Naive B cell (primary cell): ENCODE results near the gene CRKL. TPM values are rescaled to one million over a fixed set of nuclear protein-coding genes. Genes with fewer than 3 reads are reported as not detected.
A peak's percentile ranks its signal among the peaks of the same experiment; 100 is the strongest.

ENCODE experiments used
- ATAC-seq, 2 donors: fragments of 150-1000 bp; cut with Tn5 transposase; 2 replicates each; pipeline ENCODE4 v1.10.0; 2021; ENCODE audit warnings: low read depth in 2 of 2, mild to moderate bottlenecking in 2 of 2, moderate library complexity in 2 of 2
- DNase-seq: peaks from one replicate; pipeline ENCODE4 v3.0.0; 2022
- H3K27ac Mint-ChIP-seq, 6 donors: one replicate each; pipeline ENCODE4 v1.8.0; 2020 to 2022; ENCODE audit warnings: mild to moderate bottlenecking in 6 of 6, mixed read lengths in 6 of 6, moderate library complexity in 5 of 6, inconsistent platforms in 2 of 6
- H3K27me3 Mint-ChIP-seq, 3 donors: one replicate each; pipeline ENCODE4 v1.8.0; 2021 to 2022; ENCODE audit warnings: mixed read lengths in 3 of 3, mild to moderate bottlenecking in 1 of 3
- H3K36me3 Mint-ChIP-seq, 2 donors: one replicate each; pipeline ENCODE4 v1.8.0; 2020 to 2022; ENCODE audit warnings: mixed read lengths in 2 of 2, inconsistent platforms in 1 of 2, mild to moderate bottlenecking in 1 of 2
- H3K4me1 Mint-ChIP-seq, 3 donors: one replicate each; pipeline ENCODE4 v1.8.0; 2020 to 2022; ENCODE audit warnings: mixed read lengths in 3 of 3, inconsistent platforms in 1 of 3, mild to moderate bottlenecking in 1 of 3, moderate library complexity in 1 of 3
- H3K4me3 Mint-ChIP-seq, 8 donors: one replicate each; pipeline ENCODE4 v1.8.0; 2020 to 2022; ENCODE audit warnings: mild to moderate bottlenecking in 8 of 8, mixed read lengths in 8 of 8, moderate library complexity in 8 of 8, inconsistent platforms in 2 of 8
- H3K9me3 Mint-ChIP-seq, 7 donors: one replicate each; pipeline ENCODE4 v1.8.0; 2020 to 2022; ENCODE audit warnings: mixed read lengths in 7 of 7, mild to moderate bottlenecking in 5 of 7, inconsistent platforms in 2 of 7, moderate library complexity in 1 of 7
- polyA plus RNA-seq, 6 donors: library from polyadenylated mRNA; unstranded; fragments of 300-500 nt; fragmentation: Illumina TruSeq; gene quantifications; one replicate each; pipeline ENCODE4 v1.2.3, GENCODE V29; 2021; ENCODE audit warnings: low read depth in 6 of 6

The CRKL gene
- polyA plus RNA-seq, 6 donors from 2014 or later, result 42.6 to 60.7 (median 50.0) TPM

DNA sequence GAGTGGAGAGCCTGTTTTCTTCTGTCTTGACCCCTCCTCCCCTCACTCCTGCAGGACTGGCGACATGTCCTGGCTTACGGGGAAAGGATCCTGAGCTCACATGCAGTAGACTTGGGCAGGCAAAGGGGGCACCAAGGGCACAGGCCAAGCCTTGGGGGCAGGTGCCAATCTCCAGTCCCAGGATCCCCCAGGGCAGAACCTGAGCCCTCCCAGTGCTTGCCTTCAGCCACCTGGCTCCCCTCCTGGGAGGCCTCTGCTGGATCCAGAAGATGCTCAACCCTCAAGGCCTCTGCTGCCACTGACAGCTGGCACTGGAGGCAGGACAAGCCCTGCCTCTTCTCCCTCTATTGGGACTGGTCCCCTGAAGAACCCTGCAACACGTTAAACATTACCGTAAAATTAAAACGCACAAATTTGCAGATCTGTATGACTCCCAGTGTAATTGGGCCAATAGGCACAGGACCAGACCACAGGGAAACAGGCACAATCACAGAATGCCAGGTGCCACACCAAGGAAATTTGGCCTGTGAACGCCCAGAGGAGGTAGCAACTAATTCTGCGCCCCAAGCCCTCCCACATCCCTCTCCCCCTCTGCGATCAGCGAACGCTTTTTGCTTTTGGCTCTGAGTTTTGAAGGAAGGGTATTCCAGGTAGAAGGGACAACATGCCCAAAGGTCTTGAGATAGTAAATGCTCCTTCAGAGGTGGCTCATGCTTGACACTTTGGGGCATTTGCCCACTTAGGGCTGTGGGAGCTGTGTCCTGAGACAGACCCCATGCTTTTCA lies 63.9 kb downstream of the CRKL start:
- peaks cover 0 to 4% (median 0%) of the 10 kb centered on the region in 7 donors for H3K9me3 Mint-ChIP-seq
- ATAC-seq (no peak), DNase-seq (no peak)
- H3K36me3 Mint-ChIP-seq, result no peaks in the 10 kb centered on the region
- peaks cover 34 to 46% (median 40%) of the 10 kb centered on the region in 3 donors for H3K4me1 Mint-ChIP-seq
- peak overlapping the region; percentile 86 to 96 (median 94) for H3K4me3 Mint-ChIP-seq
- H3K27ac Mint-ChIP-seq, result peak overlapping the region; percentile 79 to 95 (median 90)
- peaks cover 0 to 28% (median 1%) of the 10 kb centered on the region in 3 donors for H3K27me3 Mint-ChIP-seq

DNA sequence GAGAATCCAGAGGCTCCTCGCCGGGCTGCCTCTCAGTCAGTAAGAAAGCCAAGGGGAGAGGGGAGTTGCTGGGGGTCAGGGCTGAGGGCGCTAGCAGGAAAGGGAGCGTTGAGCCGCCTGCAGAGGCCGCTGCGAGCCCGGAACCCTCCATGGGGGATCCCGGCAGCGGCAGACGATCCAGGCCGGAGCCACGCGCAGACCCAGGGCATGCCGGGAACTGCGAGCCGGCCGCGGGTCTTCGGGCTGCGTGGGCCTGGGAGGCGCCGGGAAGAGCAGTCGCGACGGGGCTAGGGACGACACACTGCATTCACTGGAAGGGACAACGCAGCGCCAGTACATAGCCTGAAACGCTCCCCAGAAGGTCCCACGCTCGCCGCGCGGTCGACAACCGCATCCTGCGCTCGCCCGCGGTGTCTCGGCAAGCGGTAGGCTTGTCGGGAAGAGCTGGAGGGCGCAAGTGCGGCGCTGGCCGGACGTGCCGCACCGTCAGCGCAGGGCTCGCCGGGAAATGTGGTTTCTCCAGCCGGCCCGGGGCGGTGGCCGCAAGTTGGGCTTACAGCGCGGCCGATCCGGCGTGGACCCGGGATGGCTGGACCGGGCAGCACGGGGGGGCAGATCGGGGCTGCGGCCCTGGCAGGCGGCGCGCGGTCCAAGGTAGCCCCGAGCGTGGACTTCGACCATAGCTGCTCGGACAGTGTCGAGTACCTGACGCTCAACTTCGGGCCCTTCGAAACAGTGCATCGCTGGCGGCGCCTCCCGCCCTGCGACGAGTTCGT lies 64.8 kb downstream of the CRKL start, which contains the start of gene LZTR1:
TSS of gene LZTR1 (plus strand) at position 511 of the 776 bp plus-strand sequence. CDS start at position 586, 75 bp downstream.
- Mint-ChIP-seq H3K27me3 (peaks cover 0 to 23% (median 0%) of the 10 kb centered on the region in 3 donors), H3K27ac (peak within 1 kb of the TSS; percentile 79 to 98 (median 90)), H3K9me3 (peaks cover 0 to 4% (median 0%) of the 10 kb centered on the region in 7 donors), H3K4me3 (peak within 1 kb of the TSS; percentile 86 to 96 (median 94)), H3K36me3 (peaks cover 0 to 5% of the 10 kb centered on the region in 2 donors), H3K4me1 (peaks cover 38 to 46% (median 40%) of the 10 kb centered on the region in 3 donors)
- peak; percentile 73 to 78 for ATAC-seq
- DNase-seq, result peak; percentile 71

DNA sequence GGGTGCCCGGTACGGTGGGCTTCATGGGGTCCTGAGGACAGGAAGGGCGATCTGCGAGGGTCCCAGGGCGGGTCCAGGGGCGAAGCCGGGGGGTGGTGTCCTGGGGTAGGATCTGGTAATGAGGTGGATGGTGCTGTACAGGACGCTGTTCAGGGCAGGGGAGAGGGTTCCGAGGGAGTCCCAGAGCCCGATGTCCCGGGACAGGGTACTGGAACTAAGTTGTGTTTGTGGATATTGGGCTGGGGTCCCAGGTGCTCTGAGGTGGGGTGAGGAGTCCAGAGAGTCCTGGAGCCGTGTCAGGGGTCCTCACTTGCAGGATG lies 65.3 kb downstream of the CRKL start:
- Mint-ChIP-seq H3K4me1 (peaks cover 38 to 46% (median 40%) of the 10 kb centered on the region in 3 donors), H3K4me3 (peak overlapping the region; percentile 86 to 96 (median 94)), H3K36me3 (peaks cover 0 to 5% of the 10 kb centered on the region in 2 donors), H3K27me3 (peaks cover 0 to 17% (median 0%) of the 10 kb centered on the region in 3 donors), H3K9me3 (peaks cover 0 to 4% (median 0%) of the 10 kb centered on the region in 7 donors), H3K27ac (peak overlapping the region; percentile 63 to 98 (median 80))
- no peak for ATAC-seq
- no peak for DNase-seq

DNA sequence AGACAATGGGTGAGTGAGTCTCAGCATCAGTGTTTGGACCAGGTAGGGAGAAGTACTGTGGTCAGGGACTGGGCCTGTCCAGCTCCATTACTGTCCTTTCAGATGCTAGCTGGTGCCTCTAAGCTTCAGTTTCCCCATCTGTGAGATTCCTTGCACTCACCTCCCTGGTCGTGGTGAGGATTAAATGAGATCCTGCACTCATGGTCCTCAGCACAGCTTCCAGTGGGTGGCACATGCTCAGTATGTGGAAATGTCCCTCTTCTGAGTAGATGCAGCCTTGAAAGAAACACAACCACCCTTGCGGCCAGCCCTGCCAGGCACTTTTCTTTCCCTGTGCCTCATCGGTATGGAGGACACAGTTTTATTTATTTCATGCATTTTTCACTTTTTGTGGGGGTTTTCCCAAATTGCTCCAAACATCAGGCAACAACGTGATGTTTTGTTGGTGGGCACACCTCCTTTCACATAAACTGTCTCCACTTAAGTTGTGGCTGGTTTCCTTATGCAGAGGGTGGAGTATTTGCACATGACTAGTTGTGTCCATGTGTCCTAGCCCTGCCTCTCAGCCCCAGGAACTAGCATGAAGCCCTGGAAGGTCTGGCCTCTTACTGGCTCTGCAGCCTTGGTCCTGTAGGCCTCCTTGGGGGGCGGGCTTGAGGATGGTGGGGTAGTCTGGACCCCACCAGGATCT lies 66.0 kb downstream of the CRKL start:
- Mint-ChIP-seq H3K27ac (peak overlapping the region in 1 of 6 donors; percentile 79), H3K9me3 (peaks cover 0 to 4% (median 0%) of the 10 kb centered on the region in 7 donors), H3K36me3 (peaks cover 0 to 5% of the 10 kb centered on the region in 2 donors), H3K27me3 (peaks cover 0 to 14% (median 0%) of the 10 kb centered on the region in 3 donors), H3K4me1 (peaks cover 38 to 46% (median 40%) of the 10 kb centered on the region in 3 donors), H3K4me3 (peak overlapping the region; percentile 86 to 96 (median 94))
- no peak for ATAC-seq
- DNase-seq, result no peak

DNA sequence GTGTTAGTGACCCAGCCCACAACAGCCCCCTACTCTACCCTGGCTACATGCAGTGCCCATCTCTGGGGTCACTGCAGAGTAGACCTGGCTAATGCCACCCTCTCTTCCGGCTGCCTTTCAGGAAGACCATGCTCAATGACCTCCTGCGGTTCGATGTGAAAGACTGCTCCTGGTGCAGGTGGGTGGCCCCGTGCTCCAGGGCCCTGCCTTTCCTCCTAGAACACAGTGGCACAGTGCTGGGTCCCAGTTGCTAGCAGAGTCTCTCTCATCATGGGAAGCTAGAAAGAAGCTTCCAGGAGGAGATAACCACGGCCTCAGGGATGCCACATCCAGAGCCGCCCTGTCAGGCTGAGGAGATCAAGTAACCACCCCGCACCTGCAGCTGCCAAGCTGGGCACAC lies 68.5 kb downstream of the CRKL start:
- Mint-ChIP-seq H3K4me1 (peaks cover 24 to 28% (median 26%) of the 10 kb centered on the region in 3 donors), H3K27ac (no peak overlapping the region)

DNA sequence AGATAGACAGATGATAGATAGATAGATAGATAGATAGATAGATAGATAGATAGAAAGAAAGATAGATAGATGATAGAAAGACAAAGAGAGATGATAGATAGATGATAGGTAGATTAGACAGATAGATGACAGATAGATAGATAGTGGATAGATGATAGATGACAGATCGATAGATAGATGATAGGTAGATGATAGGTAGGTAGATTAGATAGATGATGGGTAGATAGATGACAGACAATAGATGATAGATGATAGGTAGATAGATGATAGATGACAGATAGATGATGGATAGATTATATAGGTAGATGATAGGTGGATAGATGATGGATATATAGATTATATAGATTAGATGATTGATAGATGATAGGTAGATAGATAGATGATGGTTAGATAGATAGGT lies 69.2 kb downstream of the CRKL start:
- Mint-ChIP-seq H3K27me3 (no peaks in the 10 kb centered on the region), H3K9me3 (no peaks in the 10 kb centered on the region), H3K27ac (no peak overlapping the region), H3K36me3 (peaks cover 0 to 5% of the 10 kb centered on the region in 2 donors), H3K4me1 (peaks cover 18 to 22% (median 20%) of the 10 kb centered on the region in 3 donors), H3K4me3 (no peak overlapping the region)
- ATAC-seq (no peak), DNase-seq (no peak)

More for the DNA sequence above, 68.5 kb downstream of the CRKL start:
- no peak for DNase-seq
- no peak for ATAC-seq
- H3K4me3 Mint-ChIP-seq, result no peak overlapping the region
- H3K36me3 Mint-ChIP-seq, result peaks cover 0 to 5% of the 10 kb centered on the region in 2 donors
- no peaks in the 10 kb centered on the region for H3K9me3 Mint-ChIP-seq
- H3K27me3 Mint-ChIP-seq, result no peaks in the 10 kb centered on the region

DNA sequence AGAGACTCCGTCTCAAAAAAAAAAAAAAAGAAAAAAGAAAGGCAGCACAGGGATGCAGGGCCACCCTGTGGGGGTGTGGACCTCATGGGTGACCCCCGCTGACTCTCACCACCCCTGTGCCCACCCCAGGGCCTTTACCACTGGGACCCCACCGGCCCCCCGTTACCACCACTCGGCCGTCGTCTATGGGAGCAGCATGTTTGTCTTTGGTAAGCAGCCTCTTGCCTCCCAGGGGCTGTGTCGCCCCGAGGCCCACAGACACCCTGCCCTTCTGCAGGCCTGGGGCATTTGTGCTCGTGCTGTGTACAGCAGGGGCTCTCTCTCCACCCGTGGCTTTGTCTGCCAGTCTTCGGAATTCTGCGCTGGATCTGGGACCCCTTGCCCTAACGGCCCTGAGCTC lies 70.2 kb downstream of the CRKL start:
- Mint-ChIP-seq H3K36me3 (peaks cover 0 to 5% of the 10 kb centered on the region in 2 donors), H3K4me1 (peaks cover 15 to 16% (median 15%) of the 10 kb centered on the region in 3 donors), H3K9me3 (no peaks in the 10 kb centered on the region), H3K27ac (no peak overlapping the region), H3K27me3 (no peaks in the 10 kb centered on the region), H3K4me3 (no peak overlapping the region)
- DNase-seq (no peak), ATAC-seq (no peak)

DNA sequence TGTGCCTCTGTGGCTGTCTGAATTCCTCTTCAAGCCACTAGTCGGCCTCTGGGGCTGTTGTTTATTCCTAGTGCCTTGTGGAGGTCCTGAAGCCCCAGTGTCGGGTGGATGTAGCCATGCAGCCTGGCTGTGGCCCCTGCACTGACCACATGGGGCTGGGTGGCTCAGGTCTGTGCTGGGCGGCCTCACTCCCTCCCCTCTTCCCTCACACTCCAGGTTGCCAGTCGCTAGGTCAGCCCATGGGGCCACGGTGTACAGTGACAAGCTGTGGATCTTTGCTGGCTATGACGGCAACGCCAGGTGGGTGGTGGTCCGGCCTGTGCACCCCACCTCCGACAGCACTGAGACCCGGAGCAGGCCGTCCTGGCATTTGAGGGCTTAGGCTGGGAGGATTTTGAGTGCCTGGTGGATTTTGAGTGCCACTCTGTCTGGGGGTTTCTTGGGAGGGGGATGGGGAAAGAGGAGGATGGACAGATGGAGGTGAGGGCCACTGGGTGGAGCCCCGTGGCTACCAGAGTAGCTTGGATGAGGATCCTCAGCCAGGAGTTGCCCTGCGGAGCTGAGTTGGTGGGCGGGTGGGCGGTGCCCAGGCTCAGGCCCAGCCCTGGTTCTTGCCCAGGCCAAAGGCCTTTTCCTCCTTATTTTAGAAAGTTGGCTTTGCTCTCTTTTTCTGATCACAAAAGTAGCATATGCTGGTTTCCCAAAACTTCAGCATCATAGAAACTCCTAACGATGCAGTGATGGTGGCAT lies 71.5 kb downstream of the CRKL start:
- Mint-ChIP-seq H3K9me3 (no peaks in the 10 kb centered on the region), H3K36me3 (peaks cover 0 to 5% of the 10 kb centered on the region in 2 donors), H3K4me3 (no peak overlapping the region), H3K4me1 (peaks cover 3 to 7% (median 5%) of the 10 kb centered on the region in 3 donors), H3K27me3 (no peaks in the 10 kb centered on the region), H3K27ac (no peak overlapping the region)
- ATAC-seq (no peak), DNase-seq (no peak)

DNA sequence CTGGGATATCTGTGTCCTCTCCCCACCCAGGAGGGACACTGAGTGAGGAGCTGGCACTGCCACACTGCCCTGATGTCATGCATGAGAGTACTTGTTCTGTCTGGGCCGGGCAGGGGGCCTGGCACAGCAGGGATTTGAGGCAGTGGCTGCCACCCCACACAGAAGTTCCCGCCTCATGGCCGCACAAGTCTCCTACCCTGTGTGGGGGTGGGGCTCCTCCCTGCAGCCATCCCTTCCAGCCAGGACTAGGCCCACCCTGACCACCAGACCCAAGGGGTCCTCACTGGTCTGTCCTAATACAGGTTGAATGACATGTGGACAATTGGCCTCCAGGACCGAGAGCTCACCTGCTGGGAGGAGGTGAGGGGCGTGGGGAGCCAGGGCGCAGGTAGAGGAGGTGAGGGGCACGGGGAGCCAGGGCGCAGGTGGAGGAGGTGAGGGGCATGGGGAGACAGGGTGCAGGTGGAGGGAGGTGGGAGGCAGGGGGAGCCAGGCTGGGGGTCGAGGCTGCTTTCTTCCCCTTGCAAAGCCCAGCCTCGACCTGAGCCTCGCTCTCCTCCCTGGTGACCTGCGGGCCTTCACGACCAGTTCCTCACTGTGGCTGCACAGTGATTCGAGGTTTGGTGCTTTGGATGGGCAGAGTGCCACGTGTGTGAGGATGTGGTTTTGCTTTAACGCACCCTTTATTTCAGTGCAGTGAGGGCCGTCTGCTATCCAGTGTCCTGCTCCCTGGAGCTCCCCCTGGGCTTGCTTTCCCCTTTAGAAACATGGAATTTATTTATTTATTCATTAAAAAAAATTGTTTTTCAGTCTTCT lies 72.3 kb downstream of the CRKL start:
- ATAC-seq (no peak), DNase-seq (no peak)
- Mint-ChIP-seq H3K36me3 (peaks cover 0 to 5% of the 10 kb centered on the region in 2 donors), H3K27me3 (no peaks in the 10 kb centered on the region), H3K4me1 (peaks cover 0 to 4% (median 0%) of the 10 kb centered on the region in 3 donors), H3K27ac (no peak overlapping the region), H3K9me3 (no peaks in the 10 kb centered on the region), H3K4me3 (no peak overlapping the region)

DNA sequence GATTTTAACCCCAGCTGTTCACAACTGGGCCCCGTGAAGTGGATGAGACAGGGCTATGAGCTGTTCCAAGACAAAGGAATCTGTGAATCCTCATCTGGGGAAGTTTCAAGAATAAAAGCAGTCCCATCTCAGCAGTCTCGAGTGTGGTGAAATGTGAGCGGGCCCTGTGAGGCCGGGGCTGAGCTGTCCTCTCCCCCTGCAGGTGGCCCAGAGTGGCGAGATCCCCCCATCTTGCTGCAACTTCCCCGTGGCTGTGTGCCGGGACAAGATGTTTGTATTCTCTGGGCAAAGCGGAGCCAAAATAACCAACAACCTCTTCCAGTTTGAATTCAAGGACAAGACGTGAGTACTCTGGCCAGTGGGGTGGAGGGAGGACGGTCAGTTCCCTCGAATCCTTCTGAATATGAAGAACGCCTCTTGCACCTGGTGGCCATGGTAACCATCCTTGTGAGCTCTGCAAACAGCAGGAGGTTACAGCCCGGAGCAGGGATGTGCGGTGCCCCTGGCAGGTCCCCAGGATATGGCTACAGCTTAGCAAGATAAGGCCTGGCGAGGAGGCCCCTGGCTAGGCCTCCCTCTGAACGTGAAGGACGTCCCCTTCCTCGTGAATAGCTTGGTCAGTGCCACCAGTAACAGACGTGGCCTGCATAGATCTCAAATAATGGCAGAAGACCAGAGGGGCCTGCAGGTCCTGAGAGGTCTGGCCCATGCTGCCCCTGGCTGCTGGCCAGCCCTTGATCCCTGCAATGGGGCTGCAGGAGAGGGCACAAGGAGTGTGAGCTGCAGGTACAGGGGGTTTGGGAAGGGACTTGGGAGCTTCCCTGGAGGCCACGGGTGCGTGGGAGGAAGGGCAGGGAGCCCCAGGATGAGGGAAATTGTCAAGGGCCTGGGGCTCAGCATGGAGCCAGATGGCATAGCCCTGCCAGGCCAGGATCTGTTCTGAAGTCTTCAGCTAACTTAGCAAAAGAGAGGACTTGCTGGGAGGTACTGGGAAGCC lies 73.3 kb downstream of the CRKL start:
- H3K36me3 Mint-ChIP-seq, result peaks cover 0 to 5% of the 10 kb centered on the region in 2 donors
- peak overlapping the region in 3 of 6 donors; percentile 39 to 58 (median 58) for H3K27ac Mint-ChIP-seq
- no peaks in the 10 kb centered on the region for H3K27me3 Mint-ChIP-seq
- no peak overlapping the region for H3K4me3 Mint-ChIP-seq
- ATAC-seq, result no peak
- peaks cover 0 to 4% (median 0%) of the 10 kb centered on the region in 3 donors for H3K4me1 Mint-ChIP-seq
- H3K9me3 Mint-ChIP-seq, result no peaks in the 10 kb centered on the region
- DNase-seq, result no peak
